Measurements from ENCODE around the gene FBXW7.

The FBXW7 gene

GRCh38 chr4:152516156-152516555, 19.7 kb downstream of the FBXW7 start:
- H3K27ac ChIP-seq: peak overlapping the region in 1 of 21 experiments; percentile 8
- H3K4me3 ChIP-seq: no peak overlapping the region

DNA sequence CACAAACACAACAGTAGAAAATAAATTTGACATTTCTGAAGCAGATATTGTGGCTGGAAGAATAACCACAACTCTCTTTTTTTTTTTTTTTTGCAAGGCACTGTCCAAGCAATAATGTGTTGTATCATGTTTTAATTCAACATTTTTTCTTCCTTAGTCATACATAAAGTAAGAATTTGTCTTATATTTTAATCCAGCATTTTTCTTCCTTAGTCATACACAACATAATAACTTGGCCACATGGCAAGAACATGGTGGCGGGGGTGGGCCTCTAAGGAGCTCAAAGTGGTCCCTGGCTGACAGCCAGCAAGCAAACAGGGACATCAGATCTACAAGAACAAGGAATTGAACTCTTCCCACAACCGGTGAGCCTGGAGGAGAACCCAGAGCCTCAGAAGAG, 20.2 kb downstream of the FBXW7 start:
- peak overlapping the region in 1 of 21 experiments; percentile 8 for H3K27ac ChIP-seq
- no peak overlapping the region for H3K4me3 ChIP-seq

DNA sequence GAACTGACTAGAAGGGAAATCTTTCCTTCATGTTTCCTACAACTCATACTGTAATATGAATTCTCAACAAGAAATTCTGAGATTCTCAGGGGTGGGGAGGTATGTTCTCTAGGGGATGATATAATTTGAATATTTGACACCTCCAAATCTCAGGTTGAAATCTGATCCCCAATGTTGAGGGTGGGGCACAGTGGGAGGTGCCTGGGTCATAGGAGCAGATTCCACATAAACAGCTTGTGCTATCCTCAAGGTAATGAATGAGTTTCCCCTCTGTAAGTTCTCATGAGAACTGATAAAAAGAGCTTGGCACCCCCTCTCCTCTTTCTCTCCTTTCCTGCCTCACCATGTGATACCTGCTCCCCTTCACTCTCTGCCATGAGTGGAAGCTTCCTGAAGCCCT, 21.5 kb downstream of the FBXW7 start:
- Histone ChIP-seq H3K4me3 (no peak overlapping the region), H3K27ac (no peak overlapping the region)

- Histone ChIP-seq H3K27ac (no peak overlapping the region), H3K4me3 (no peak overlapping the region)
Observed at GRCh38 chr4:152513078-152513477, 22.8 kb downstream of the FBXW7 start.

DNA sequence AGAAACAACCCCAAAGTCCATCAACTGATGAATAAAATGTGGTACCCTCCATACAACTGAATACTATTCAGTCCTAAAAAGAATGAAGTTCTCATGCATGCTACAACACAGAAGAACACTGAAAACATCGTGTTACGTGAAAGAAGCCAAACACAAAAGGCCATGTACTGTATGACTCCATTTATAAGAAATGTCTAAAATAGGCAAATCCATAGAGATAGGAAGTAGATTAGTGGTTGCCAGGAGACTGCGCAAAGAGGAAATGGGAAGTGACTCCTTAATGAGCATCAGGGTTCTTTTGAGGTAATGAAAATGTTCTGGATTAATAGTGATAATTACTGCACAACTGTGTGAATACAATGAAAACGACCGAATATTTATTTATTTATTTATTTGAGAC, 23.4 kb downstream of the FBXW7 start:
- no peak overlapping the region for H3K27ac ChIP-seq
- H3K4me3 ChIP-seq: no peak overlapping the region

- no peak overlapping the region for H3K4me3 ChIP-seq
- peak overlapping the region in 1 of 21 experiments; percentile 45 for H3K27ac ChIP-seq
Observed at GRCh38 chr4:152510349-152511147, 25.3 kb downstream of the FBXW7 start.

- Histone ChIP-seq H3K4me3 (no peak overlapping the region), H3K27ac (no peak overlapping the region)
Observed at GRCh38 chr4:152509595-152510225, 26.2 kb downstream of the FBXW7 start.

DNA sequence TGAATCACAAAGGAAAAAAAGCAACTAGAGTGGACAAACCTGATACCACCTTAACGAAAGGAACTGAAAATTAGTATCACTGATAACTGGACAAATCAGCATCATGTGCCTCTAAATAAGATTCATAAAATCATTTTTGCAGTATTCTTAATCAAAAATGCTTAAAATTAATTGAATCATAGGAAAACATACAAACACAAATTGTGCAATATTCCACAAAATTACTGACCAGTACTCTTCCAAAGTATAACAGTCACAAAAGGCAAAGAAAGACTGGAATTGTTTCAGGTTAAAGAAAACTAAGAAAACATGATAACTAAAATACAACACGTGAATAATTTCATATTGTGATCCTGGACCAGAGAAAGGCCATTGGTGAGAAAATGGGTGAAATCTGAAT, 27.1 kb downstream of the FBXW7 start:
- no peak overlapping the region for H3K27ac ChIP-seq

DNA sequence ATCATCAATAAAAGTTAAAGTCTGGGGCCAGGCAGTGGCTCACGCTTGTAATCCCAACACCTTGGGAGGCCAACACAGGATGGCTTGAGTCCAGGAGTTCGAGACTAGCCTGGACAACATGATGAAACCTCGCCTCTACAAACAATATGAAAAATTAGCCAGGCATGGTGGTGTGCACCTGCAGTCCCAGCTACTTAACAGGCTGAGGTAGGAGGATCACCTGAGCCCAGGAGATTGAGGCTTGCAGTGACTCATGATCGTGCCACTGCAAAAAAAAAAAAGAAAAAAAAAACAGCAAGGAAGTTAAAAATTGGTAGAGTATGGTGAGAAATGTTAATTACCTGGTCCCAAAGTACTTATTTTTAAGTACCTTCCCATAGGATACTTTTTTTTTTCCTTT, 27.5 kb downstream of the FBXW7 start:
- H3K4me3 ChIP-seq: no peak overlapping the region

More for the DNA sequence above, 27.1 kb downstream of the FBXW7 start:
- no peak overlapping the region for H3K4me3 ChIP-seq

DNA sequence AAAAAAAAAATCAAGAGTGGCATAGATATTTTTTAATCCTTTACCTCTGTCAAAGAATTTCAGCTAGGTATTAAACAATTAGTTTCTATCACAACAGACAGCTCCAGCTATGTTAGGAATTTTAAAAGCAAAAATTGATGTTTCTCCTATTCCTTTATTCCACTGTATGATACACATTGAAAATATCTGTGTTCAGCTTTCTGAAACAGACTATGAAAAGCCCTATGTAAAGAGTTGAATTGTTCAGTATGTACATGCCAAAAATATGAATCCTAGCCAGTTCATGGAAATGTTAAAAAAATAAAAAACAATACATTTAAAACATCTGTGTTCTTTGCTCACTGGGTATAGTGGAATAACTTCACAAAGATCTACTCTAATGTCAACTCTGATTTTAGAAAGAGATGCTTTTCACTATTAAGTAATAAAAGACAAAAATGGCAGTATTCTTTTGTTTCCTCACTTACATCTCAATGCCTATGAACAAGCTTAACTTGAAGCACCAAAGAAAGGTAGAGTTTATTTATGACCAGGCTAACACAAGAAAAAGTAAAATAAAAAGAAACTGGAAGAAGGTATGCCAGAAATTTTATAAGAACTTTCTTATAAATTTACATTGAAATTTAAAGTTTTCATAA, 32.1 kb downstream of the FBXW7 start:
- H3K4me3 ChIP-seq: no peak overlapping the region
- no peak overlapping the region for H3K27ac ChIP-seq

More for the DNA sequence above, 27.5 kb downstream of the FBXW7 start:
- H3K27ac ChIP-seq: no peak overlapping the region

- H3K27ac ChIP-seq: no peak overlapping the region
Observed at GRCh38 chr4:152501846-152502536, 33.9 kb downstream of the FBXW7 start.

DNA sequence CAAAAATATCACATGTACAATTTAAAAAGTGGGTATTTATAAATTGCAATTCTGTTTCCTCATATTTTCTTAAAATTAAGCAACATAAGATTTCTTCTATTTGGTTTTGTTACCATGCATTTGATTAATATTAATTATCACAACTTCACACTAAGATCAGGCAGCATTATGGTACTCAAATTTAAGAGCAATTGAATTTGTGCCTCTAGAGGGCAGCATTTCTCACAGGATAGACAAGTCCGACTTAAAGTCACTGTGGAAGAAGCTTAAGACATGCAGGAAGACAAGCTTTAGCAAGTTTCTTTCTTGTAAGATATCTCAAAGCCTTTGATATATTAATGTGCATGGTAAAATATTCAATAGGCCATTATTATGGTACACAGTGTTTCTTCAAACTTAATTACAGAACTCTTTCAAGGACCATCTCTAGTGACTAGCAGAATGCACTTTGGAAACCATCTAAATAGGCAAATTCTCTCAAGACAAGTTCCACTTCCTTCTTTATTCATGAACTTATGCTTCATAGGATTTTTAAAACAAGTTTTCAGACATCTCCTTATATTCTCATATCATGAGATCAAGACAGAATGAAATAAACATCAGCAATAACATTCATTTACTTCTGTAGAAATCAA, 35.0 kb downstream of the FBXW7 start:
- Histone ChIP-seq H3K4me3 (no peak overlapping the region), H3K27ac (no peak overlapping the region)

More at GRCh38 chr4:152501846-152502536, 33.9 kb downstream of the FBXW7 start:
- no peak overlapping the region for H3K4me3 ChIP-seq

GRCh38 chr4:152500275-152500674, 35.6 kb downstream of the FBXW7 start:
- no peak overlapping the region for H3K27ac ChIP-seq
- no peak overlapping the region for H3K4me3 ChIP-seq

DNA sequence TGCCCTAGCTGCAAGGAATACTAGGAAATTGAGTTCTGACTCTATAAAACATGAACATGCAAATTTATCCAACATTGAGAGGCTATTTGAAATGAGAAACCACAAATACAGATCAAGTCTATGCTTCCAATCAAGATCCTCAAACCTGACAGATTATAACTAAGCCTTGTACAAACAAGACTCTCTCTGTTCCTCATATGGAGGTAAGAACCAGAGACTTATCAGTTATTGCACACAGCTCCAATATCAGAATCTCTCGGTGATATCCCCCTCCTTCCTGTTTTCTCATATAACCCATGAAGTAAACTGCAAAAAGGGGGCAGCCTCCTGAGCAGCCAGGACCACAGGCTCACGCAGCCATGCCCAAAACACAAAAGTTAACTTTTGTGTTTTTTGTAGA, 36.5 kb downstream of the FBXW7 start:
- Histone ChIP-seq H3K27ac (no peak overlapping the region), H3K4me3 (no peak overlapping the region)

DNA sequence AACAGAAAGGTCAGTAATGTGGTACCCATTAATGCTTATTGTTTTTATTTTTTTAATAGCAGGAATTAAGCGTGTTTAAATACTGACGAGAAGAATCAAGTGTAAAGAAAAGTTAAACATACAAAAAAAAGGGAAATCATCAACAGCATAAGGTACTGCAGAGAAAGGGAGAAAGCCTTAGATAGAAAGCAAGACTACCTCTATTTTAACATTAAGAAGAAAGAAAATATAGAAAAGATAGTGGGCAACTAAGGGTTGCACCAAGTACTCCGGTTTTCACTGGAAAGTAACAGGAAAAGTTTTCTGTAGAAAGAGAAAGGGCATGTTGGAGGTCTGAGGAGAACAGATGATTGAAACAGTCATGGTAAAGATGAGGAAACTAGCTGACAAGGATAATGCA, 41.9 kb downstream of the FBXW7 start:
- Histone ChIP-seq H3K4me3 (no peak overlapping the region), H3K27ac (no peak overlapping the region)

- peak overlapping the region in 1 of 21 experiments; percentile 30 for H3K27ac ChIP-seq
- H3K4me3 ChIP-seq: no peak overlapping the region
Observed at GRCh38 chr4:152488246-152488645, 47.6 kb downstream of the FBXW7 start.

DNA sequence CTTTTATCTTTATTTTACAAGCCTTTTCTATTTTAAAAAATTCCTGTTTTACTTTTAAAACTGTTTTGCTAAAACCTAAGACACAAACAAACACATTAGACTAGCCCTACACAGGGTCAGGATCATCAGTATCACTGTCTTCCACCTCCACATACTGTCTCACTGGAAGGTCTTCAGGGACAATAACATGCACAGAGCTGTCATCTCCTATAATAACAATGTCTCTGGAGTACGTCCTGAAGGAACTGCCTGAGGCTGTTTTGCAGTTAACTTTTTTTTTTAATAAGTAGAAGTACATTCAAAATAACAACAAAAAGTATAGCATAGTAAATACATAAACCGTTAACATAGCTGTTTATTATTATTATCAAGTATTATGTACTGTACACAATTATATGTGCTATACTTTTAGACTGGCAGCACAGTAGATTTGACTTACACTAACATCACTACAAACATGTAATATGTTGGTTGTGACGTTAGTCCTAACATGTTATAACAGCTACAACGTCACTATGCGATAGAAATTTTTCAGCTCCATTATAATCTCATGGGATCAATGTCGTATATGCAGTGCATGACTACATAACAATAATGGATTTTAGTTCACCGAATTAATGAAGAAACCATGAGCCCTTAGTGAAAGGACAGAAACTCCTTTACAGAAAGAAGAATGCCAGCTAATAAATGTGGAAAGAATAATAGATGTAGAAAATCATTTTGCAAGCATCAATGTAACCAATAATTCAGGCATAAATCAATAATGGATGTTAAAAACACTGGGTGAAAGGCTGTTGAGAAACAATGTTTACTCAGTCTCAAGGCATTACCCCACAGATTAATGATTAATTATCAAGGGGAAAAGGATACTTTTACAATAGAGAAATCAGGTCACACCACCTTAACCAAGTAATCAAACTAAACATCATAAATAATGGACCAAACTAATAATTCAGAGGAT, 49.2 kb downstream of the FBXW7 start:
- no peak overlapping the region for H3K27ac ChIP-seq
- no peak overlapping the region for H3K4me3 ChIP-seq

DNA sequence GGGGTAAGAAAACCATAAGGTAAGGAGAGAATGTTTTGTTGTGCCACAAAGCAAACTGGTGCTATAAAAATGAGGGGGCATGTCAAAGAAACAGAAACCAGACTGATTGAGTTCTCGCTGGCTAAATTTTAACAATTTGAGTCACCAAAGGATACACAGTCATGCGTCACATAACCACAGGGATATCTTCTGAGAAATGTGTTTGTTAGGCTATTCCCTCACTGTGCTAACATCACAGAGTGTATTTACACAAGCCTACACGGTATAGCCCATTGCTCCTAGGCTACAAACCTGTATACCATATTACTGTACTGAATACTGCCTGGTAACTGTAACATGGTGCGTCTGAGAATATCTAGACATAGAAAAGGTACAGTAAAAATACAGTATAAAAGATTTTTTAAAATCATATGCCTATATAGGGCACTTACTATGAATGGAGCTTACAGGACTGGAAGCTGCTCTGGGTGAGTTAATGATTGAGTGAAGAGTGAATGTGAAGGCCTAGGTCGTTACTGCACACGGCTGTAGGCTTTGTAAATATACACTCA, 50.1 kb downstream of the FBXW7 start:
- peak overlapping the region in 2 of 21 experiments; percentile 3 to 47 for H3K27ac ChIP-seq

More for the DNA sequence above, 50.1 kb downstream of the FBXW7 start:
- H3K4me3 ChIP-seq: no peak overlapping the region

Measured in skin epidermis (tissue), 12 donors.